ENCODE data around the gene CUL3. TPM values are rescaled to one million over a fixed set of nuclear protein-coding genes. Genes with fewer than 3 reads are reported as not detected.

Gene CUL3
- total and polyA plus RNA-seq, 4 donors: 33.6 to 72.4 (median 59.2) TPM

Other genes with a start within 250 kb of the CUL3 start
- gene FAM124B, start 183.3 kb downstream of the CUL3 start, total RNA-seq: 1 to 10 TPM; 2.4 to 4.8 TPM
- gene FAM124B, start 183.3 kb downstream of the CUL3 start, polyA plus RNA-seq: not detected
- gene CCDC195, start 131.0 kb upstream of the CUL3 start, total RNA-seq: not detected
- not detected for gene CCDC195, start 131.0 kb upstream of the CUL3 start, polyA plus RNA-seq